IMR-90 (cell line): ENCODE measurements around the gene MAT1A.

ENCODE experiments used
- FOS ChIP-seq: fragments of 150-350 bp; IDR thresholded peaks from 2 replicates; pipeline ENCODE4 v1.6.1; 2016; ENCODE audit warnings: low read depth, low read length
- MAFK ChIP-seq: IDR thresholded peaks from 2 replicates; pipeline ENCODE4 v1.6.1; 2012; ENCODE audit warnings: low read depth, low read length, improper control_type of control experiment
- MAZ ChIP-seq: IDR thresholded peaks from 2 replicates; pipeline ENCODE4 v1.6.1; 2012; ENCODE audit warnings: low read depth, mild to moderate bottlenecking, low read length, improper control_type of control experiment, moderate library complexity, borderline replicate concordance
- POLR2A ChIP-seq: IDR thresholded peaks from 2 replicates; pipeline ENCODE4 v1.6.1; 2012; ENCODE audit warnings: mild to moderate bottlenecking, low read depth, low read length
- SMC3 ChIP-seq: fragments of 150-350 bp; IDR thresholded peaks from 2 replicates; pipeline ENCODE4 v1.6.1; 2016; ENCODE audit warnings: low read depth, mild to moderate bottlenecking, antibody characterized with exemption, low read length, moderate library complexity
- TF ChIP-seq, protein P1 (sequence below): conservative IDR thresholded peaks from 2 replicates; pipeline ENCODE4 v1.5.1; 2012; ENCODE audit warnings: mild to moderate bottlenecking, low read depth, low read length, improper control_type of control experiment
- TF ChIP-seq, protein P2 (sequence below): fragments of 150-350 bp; IDR thresholded peaks from 2 replicates; pipeline ENCODE4 v1.6.1; 2017; ENCODE audit warnings: mild to moderate bottlenecking, antibody characterized with exemption, low read length, low read depth
- TF ChIP-seq, protein P3 (sequence below): fragments of 150-350 bp; IDR thresholded peaks from 2 replicates; pipeline ENCODE4 v1.6.1; 2016; ENCODE audit warnings: low read depth, mild to moderate bottlenecking, low read length, moderate library complexity, borderline replicate concordance

DNA sequence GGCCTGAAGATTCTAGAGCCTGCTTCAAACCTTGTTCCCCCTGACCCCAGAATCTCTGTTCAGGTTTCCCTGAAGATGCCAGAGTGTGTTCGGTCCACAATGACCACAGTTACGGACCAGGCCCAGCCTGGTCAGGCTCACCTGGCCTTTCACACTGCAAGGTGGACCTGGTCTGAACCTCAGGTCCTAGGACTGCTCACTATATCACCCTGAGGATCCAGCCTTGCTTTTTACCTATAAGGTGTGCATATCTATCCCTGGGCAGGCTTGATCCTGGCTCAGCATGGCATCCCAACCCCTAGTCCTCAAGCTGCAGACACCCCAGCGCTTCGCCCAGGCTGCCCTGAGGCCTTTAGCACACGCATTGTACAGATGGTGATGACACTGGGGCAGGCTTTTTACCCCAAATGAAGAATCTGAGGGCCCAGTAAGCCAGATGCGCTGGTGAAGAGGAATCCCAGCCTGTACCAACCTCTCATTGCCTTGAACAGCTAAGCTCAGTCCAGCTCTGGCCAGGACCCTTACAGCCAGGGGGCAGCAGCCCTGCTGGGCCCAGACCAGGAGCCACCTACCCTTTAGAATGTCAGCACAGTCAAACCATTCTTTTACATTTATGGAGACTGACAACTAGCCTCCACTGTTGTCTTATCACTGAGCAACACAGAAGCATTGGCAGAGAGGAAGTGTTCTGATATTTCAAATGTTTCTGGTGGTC is 28.0 kb downstream of the MAT1A start:
- TF ChIP-seq, protein P1, sequence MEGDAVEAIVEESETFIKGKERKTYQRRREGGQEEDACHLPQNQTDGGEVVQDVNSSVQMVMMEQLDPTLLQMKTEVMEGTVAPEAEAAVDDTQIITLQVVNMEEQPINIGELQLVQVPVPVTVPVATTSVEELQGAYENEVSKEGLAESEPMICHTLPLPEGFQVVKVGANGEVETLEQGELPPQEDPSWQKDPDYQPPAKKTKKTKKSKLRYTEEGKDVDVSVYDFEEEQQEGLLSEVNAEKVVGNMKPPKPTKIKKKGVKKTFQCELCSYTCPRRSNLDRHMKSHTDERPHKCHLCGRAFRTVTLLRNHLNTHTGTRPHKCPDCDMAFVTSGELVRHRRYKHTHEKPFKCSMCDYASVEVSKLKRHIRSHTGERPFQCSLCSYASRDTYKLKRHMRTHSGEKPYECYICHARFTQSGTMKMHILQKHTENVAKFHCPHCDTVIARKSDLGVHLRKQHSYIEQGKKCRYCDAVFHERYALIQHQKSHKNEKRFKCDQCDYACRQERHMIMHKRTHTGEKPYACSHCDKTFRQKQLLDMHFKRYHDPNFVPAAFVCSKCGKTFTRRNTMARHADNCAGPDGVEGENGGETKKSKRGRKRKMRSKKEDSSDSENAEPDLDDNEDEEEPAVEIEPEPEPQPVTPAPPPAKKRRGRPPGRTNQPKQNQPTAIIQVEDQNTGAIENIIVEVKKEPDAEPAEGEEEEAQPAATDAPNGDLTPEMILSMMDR = no peak
- TF ChIP-seq POLR2A (no peak), FOS (no peak), MAFK (no peak), MAZ (no peak), SMC3 (no peak)
- TF ChIP-seq, protein P2, sequence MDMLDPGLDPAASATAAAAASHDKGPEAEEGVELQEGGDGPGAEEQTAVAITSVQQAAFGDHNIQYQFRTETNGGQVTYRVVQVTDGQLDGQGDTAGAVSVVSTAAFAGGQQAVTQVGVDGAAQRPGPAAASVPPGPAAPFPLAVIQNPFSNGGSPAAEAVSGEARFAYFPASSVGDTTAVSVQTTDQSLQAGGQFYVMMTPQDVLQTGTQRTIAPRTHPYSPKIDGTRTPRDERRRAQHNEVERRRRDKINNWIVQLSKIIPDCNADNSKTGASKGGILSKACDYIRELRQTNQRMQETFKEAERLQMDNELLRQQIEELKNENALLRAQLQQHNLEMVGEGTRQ = no peak
- TF ChIP-seq, protein P3, sequence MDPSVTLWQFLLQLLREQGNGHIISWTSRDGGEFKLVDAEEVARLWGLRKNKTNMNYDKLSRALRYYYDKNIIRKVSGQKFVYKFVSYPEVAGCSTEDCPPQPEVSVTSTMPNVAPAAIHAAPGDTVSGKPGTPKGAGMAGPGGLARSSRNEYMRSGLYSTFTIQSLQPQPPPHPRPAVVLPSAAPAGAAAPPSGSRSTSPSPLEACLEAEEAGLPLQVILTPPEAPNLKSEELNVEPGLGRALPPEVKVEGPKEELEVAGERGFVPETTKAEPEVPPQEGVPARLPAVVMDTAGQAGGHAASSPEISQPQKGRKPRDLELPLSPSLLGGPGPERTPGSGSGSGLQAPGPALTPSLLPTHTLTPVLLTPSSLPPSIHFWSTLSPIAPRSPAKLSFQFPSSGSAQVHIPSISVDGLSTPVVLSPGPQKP = no peak
